ENCODE results near the gene SSH2.

Gene SSH2

DNA sequence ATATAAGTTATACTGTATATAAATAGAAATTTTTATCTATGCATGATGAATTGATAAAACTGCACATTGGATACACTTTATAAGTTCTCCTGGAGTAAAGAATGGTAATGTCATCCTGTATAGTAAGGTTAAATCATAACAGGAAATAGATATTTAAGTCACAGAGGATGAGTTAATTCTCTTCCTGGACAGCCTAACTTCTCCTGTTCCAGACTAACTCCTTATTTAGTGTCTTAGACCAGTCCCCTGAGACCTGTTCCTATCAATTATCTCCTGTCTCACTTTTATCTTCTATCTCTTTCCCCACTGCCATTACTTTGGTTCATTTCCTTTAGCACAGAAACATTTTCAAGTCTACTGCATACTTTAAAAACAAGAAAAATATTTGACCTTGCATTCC lies 46.5 kb downstream of the SSH2 start:
- Histone ChIP-seq H3K79me2 (ENCODE audit: low read length) (peaks cover 33% of the 10 kb centered on the region), H3K27me3 (replicated peaks; ENCODE audit: insufficient read depth, low read length) (no peaks in the 10 kb centered on the region), H4K20me1 (ENCODE audit: insufficient read depth, low read length) (no peaks in the 10 kb centered on the region), H2AFZ (ENCODE audit: low read length) (no peak overlapping the region), H3K4me2 (ENCODE audit: low read depth, low read length) (no peak overlapping the region), H3F3A (ENCODE audit: insufficient read depth, low read length) (no peaks in the 10 kb centered on the region), H3K9ac (ENCODE audit: low read length) (no peak overlapping the region), H3K9me2 (replicated peaks; ENCODE audit: insufficient read depth, low read length) (no peaks in the 10 kb centered on the region), H3K4me1 (ENCODE audit: low read length) (no peaks in the 10 kb centered on the region), H3K9me3 (replicated peaks; ENCODE audit: insufficient read depth, low read length) (no peaks in the 10 kb centered on the region), H3K4me3 (ENCODE audit: low read length) (no peak overlapping the region), H3K36me3 (replicated peaks; ENCODE audit: insufficient read depth, low read length) (no peaks in the 10 kb centered on the region), H3K27ac (ENCODE audit: low read length) (no peak overlapping the region)
- TF ChIP-seq EZH2 (optimal IDR thresholded peaks at IDR 0.05; ENCODE audit: low read depth, low read length) (no peak), EZH2phosphoT487 (IDR thresholded peaks at IDR 0.05; ENCODE audit: low read length) (no peak)
- TF ChIP-seq, protein P1, sequence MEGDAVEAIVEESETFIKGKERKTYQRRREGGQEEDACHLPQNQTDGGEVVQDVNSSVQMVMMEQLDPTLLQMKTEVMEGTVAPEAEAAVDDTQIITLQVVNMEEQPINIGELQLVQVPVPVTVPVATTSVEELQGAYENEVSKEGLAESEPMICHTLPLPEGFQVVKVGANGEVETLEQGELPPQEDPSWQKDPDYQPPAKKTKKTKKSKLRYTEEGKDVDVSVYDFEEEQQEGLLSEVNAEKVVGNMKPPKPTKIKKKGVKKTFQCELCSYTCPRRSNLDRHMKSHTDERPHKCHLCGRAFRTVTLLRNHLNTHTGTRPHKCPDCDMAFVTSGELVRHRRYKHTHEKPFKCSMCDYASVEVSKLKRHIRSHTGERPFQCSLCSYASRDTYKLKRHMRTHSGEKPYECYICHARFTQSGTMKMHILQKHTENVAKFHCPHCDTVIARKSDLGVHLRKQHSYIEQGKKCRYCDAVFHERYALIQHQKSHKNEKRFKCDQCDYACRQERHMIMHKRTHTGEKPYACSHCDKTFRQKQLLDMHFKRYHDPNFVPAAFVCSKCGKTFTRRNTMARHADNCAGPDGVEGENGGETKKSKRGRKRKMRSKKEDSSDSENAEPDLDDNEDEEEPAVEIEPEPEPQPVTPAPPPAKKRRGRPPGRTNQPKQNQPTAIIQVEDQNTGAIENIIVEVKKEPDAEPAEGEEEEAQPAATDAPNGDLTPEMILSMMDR (IDR thresholded peaks at IDR 0.05; ENCODE audit: low read length): no peak
- DNase-seq: no peak

DNA sequence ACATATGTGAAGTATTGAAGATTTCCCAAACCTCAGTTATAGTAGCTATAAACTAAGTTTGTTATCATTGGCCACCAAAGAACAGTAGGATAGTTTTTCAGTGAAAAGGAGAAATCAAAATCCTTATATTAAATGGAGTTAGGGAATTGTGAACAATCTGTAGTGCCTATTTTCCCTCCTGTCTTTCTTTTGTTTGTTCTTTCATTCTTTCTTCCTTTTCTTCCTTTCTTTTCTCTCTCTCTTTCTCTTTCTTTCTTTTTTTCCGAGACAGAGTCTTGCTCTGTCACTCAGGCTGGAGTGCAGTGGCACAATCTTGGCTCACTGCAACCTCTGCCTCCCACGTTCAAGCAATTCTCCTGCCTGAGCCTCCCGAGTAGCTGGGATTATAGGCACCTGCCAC lies 48.8 kb downstream of the SSH2 start:
- no peak for DNase-seq
- Histone ChIP-seq H3K27me3 (replicated peaks; ENCODE audit: insufficient read depth, low read length) (no peaks in the 10 kb centered on the region), H3K9me2 (replicated peaks; ENCODE audit: insufficient read depth, low read length) (no peaks in the 10 kb centered on the region), H3K79me2 (ENCODE audit: low read length) (peaks cover 30% of the 10 kb centered on the region), H3K4me2 (ENCODE audit: low read depth, low read length) (no peak overlapping the region), H3K36me3 (replicated peaks; ENCODE audit: insufficient read depth, low read length) (no peaks in the 10 kb centered on the region), H3K4me1 (ENCODE audit: low read length) (no peaks in the 10 kb centered on the region), H3K9ac (ENCODE audit: low read length) (no peak overlapping the region), H3K27ac (ENCODE audit: low read length) (no peak overlapping the region), H3K4me3 (ENCODE audit: low read length) (no peak overlapping the region), H2AFZ (ENCODE audit: low read length) (no peak overlapping the region), H3K9me3 (replicated peaks; ENCODE audit: insufficient read depth, low read length) (no peaks in the 10 kb centered on the region), H3F3A (ENCODE audit: insufficient read depth, low read length) (no peaks in the 10 kb centered on the region), H4K20me1 (ENCODE audit: insufficient read depth, low read length) (no peaks in the 10 kb centered on the region)
- TF ChIP-seq EZH2 (optimal IDR thresholded peaks at IDR 0.05; ENCODE audit: low read depth, low read length) (no peak), EZH2phosphoT487 (IDR thresholded peaks at IDR 0.05; ENCODE audit: low read length) (no peak)
- TF ChIP-seq, protein P1 (IDR thresholded peaks at IDR 0.05; ENCODE audit: low read length): no peak

DNA sequence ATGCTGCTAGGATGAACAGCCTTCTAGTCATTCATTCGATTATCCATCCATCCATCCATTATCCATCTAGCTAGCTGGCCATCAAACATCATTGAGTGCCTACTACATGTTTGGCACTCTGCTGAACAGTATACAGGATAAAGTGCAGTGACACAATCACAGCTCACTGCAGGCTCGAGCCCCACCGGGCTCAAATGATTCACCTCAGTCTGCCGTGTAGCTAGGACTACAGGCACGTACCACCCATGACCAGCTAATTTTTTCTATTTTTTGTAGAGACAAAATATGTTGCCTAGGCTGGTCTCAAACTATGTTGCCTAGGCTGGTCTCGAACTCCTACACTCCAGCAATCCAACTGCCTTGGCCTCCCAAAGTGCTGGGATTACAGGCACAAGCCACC lies 50.0 kb downstream of the SSH2 start:
- Histone ChIP-seq H3K4me3 (ENCODE audit: low read length) (no peak overlapping the region), H3K9me3 (replicated peaks; ENCODE audit: insufficient read depth, low read length) (no peaks in the 10 kb centered on the region), H3K79me2 (ENCODE audit: low read length) (peaks cover 39% of the 10 kb centered on the region), H3F3A (ENCODE audit: insufficient read depth, low read length) (no peaks in the 10 kb centered on the region), H2AFZ (ENCODE audit: low read length) (no peak overlapping the region), H3K27ac (ENCODE audit: low read length) (no peak overlapping the region), H3K4me1 (ENCODE audit: low read length) (no peaks in the 10 kb centered on the region), H3K36me3 (replicated peaks; ENCODE audit: insufficient read depth, low read length) (no peaks in the 10 kb centered on the region), H3K4me2 (ENCODE audit: low read depth, low read length) (no peak overlapping the region), H3K27me3 (replicated peaks; ENCODE audit: insufficient read depth, low read length) (no peaks in the 10 kb centered on the region), H3K9me2 (replicated peaks; ENCODE audit: insufficient read depth, low read length) (no peaks in the 10 kb centered on the region), H3K9ac (ENCODE audit: low read length) (no peak overlapping the region), H4K20me1 (ENCODE audit: insufficient read depth, low read length) (no peaks in the 10 kb centered on the region)
- TF ChIP-seq, protein P1 (IDR thresholded peaks at IDR 0.05; ENCODE audit: low read length): no peak
- no peak for TF ChIP-seq EZH2phosphoT487 (IDR thresholded peaks at IDR 0.05; ENCODE audit: low read length)
- TF ChIP-seq EZH2 (optimal IDR thresholded peaks at IDR 0.05; ENCODE audit: low read depth, low read length): no peak
- no peak for DNase-seq
